Left lung (tissue), 10 donors: ENCODE measurements around the gene ZNF580. TPM values are rescaled to one million over a fixed set of nuclear protein-coding genes. Genes with fewer than 3 reads are reported as not detected.
A peak's percentile ranks its signal among the peaks of the same experiment; 100 is the strongest.

ENCODE experiments used
- ATAC-seq: fragments of 200-7000 bp; cut with Tn5 transposase; one replicate; pipeline ENCODE4 v1.9.1; 2020; ENCODE audit warnings: moderate library complexity
- DNase-seq, 4 donors: peaks; one replicate each; pipeline ENCODE4 v3.0.0-alpha.2; 2013 to 2020
- H3K27ac ChIP-seq, 2 donors: fragments of 200-600 bp; sonication (generic) in 1 of 2; one replicate each; pipeline versions ENCODE4 v1.5.0 to v1.8.0; 2020 to 2021
- H3K27me3 ChIP-seq, 2 donors: fragments of 200-600 bp; sonication (generic) in 1 of 2; one replicate each; pipeline versions ENCODE4 v1.5.0 to v1.8.0; 2020 to 2021
- H3K36me3 ChIP-seq, 2 donors: fragments of 200-600 bp; sonication (generic) in 1 of 2; one replicate each; pipeline versions ENCODE4 v1.5.0 to v1.8.0; 2020 to 2021
- H3K4me1 ChIP-seq, 2 donors: fragments of 200-600 bp; one replicate each; pipeline ENCODE4 v1.8.0; 2021
- H3K4me3 ChIP-seq, 2 donors: fragments of 200-600 bp; sonication (generic) in 1 of 2; one replicate each; pipeline versions ENCODE4 v1.5.0 to v1.8.0; 2020 to 2021; ENCODE audit warnings: mild to moderate bottlenecking in 1 of 2
- H3K9me3 ChIP-seq, 2 donors: fragments of 200-600 bp; sonication (generic) in 1 of 2; one replicate each; pipeline versions ENCODE4 v1.5.0 to v1.8.0; 2020 to 2021
- CTCF ChIP-seq, 2 donors: fragments of 200-600 bp; sonication (generic) in 1 of 2; IDR thresholded peaks; one replicate each; pipeline versions ENCODE4 v1.5.0 to v1.8.0; 2021; ENCODE audit warnings: antibody characterized with exemption in 2 of 2
- intact Hi-C, 2 donors: fragments of 100-400 bp; cut with DNase I; formaldehyde crosslinking; loops; one replicate each; pipeline versions ENCODE4 v1.11.2 to v1.14.2; 2022
- polyA plus RNA-seq, 6 donors: library from polyadenylated mRNA; unstranded; fragments of 120-200 nt; gene quantifications; one replicate each; pipeline ENCODE4 v1.2.1, GENCODE V29; 2013; ENCODE audit not compliant: insufficient read length in 6 of 6
- total RNA-seq, 2 donors: library from RNA; stranded (reverse); fragmentation: NEBNext Ultra II Directional; extraction: Animal tissue kit (Norgen Biotek cat#: 25700); gene quantifications; one replicate each; pipeline ENCODE4 v1.2.1, GENCODE V29; 2021
- donor health status: DM: no; HTN: yes; CAD: no.
- donor health status: DM: no; HTN: no; CAD: no.

Gene ZNF580
- total and polyA plus RNA-seq, 8 donors, result 33.8 to 49.5 (median 39.1) TPM

- no peaks in the 10 kb centered on the region for H3K27me3 ChIP-seq
- peaks cover 0 to 4% of the 10 kb centered on the region in 2 donors for H3K4me1 ChIP-seq
- no peaks in the 10 kb centered on the region for H3K9me3 ChIP-seq
- no peak overlapping the region for H3K27ac ChIP-seq
- ATAC-seq (no peak), DNase-seq (peak in 1 of 4 donors; percentile 77)
- intact Hi-C loops, result no loop called here
- H3K4me3 ChIP-seq, result no peak overlapping the region
- TF ChIP-seq CTCF (IDR thresholded peaks at IDR 0.05), result no peak
- H3K36me3 ChIP-seq, result peaks cover 4 to 99% of the 10 kb centered on the region in 2 donors
These were observed 28.0 kb downstream of the ZNF580 start for GRCh38 chr19:55668603-55669348.

GRCh38 chr19:55669418-55670279 is 28.8 kb downstream of the ZNF580 start:
- H3K9me3 ChIP-seq, result no peaks in the 10 kb centered on the region
- TF ChIP-seq CTCF (IDR thresholded peaks at IDR 0.05), result no peak

GRCh38 chr19:55670280-55671053 is 29.7 kb downstream of the ZNF580 start:
- no peaks in the 10 kb centered on the region for H3K9me3 ChIP-seq
- TF ChIP-seq CTCF (IDR thresholded peaks at IDR 0.05), result no peak
- DNase-seq (peak in 2 of 4 donors; percentile 64 to 92), ATAC-seq (no peak)
- H3K4me1 ChIP-seq, result peaks cover 0 to 11% of the 10 kb centered on the region in 2 donors
- no peak overlapping the region for H3K27ac ChIP-seq
- no peak overlapping the region for H3K4me3 ChIP-seq
- H3K27me3 ChIP-seq, result no peaks in the 10 kb centered on the region
- H3K36me3 ChIP-seq, result peaks cover 0 to 89% of the 10 kb centered on the region in 2 donors
- intact Hi-C loops, result no loop called here

More at GRCh38 chr19:55669418-55670279, 28.8 kb downstream of the ZNF580 start:
- ATAC-seq (no peak), DNase-seq (peak in 1 of 4 donors; percentile 69)
- H3K4me1 ChIP-seq, result peaks cover 0 to 10% of the 10 kb centered on the region in 2 donors
- peaks cover 0 to 97% of the 10 kb centered on the region in 2 donors for H3K36me3 ChIP-seq
- no peak overlapping the region for H3K4me3 ChIP-seq
- intact Hi-C loops, result no loop called here
- H3K27me3 ChIP-seq, result no peaks in the 10 kb centered on the region
- H3K27ac ChIP-seq, result no peak overlapping the region

GRCh38 chr19:55671054-55671378 is 30.2 kb downstream of the ZNF580 start:
- no peak for DNase-seq
- Histone ChIP-seq H3K4me3 (no peak overlapping the region), H3K36me3 (peaks cover 0 to 84% of the 10 kb centered on the region in 2 donors), H3K4me1 (peaks cover 2 to 16% of the 10 kb centered on the region in 2 donors), H3K9me3 (no peaks in the 10 kb centered on the region), H3K27ac (no peak overlapping the region), H3K27me3 (no peaks in the 10 kb centered on the region)
- intact Hi-C loops, result no loop called here
- no peak for TF ChIP-seq CTCF (IDR thresholded peaks at IDR 0.05)
- no peak for ATAC-seq
